NCI-H1694 treated with DMSO at 0.1 percent for 48 hours (cell line): ENCODE results near the gene HSD11B1L.

Experiments used
- DNase-seq: peaks from one replicate; lab custom pipeline; 2025; lab: John Stamatoyannopoulos, UW

The HSD11B1L gene, protein sequence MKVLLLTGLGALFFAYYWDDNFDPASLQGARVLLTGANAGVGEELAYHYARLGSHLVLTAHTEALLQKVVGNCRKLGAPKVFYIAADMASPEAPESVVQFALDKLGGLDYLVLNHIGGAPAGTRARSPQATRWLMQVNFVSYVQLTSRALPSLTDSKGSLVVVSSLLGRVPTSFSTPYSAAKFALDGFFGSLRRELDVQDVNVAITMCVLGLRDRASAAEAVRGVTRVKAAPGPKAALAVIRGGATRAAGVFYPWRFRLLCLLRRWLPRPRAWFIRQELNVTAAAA

DNA sequence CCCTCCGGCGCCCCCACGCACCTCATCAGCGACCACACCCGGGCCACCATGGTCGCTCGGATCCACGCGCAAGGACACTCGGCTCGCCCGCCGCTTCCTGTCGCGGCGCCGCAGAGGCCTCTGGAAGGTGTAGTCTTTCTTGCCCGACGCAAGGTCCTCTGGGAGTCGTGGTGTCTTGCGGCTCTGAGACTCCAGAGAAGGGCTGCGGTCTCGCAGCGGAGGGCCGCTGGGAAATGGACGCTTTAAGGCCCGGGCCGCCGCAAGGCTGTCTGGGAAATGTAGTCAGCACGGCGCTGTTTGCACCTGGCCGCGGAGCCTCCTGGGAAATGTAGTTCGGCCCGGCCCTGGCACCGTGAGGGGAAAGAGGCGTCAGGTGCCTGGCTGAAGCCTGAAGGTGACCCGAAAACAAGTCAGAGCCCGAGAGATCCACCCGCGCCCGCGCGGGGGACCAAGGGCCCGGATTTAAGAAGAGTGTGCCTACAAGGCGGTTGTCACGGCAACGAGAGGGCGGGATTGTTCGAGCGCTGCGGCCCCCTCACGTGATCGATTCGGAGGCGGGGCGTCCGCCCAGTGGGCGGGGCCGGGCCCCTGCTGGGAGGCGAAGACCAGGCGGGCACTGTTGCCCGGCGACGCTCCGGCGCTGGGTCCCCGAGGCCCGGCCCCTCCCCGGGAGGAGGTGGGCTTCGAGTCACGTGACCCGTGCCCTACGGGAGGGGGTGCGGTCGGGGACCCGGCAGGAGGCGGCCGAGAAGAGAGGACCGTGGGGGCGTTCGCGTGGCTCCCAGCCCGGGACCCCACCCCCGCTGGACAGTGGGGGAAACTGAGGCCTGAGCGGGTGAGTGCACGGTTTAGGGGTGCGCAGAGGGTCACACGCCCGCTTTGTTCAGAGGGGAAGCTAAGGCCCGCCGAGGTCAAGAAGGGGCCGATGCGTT, at the start of gene HSD11B1L, which contains the start of gene MICOS13:
HSD11B1L (plus strand) TSS at position 591 of the 932 bp plus-strand sequence. CDS start 3,806 bp downstream, outside the sequence.
MICOS13 (minus strand) TSS at position 80 of the 932 bp plus-strand sequence; CDS start at position 50, 30 bp downstream.
- peak; percentile 95 for DNase-seq

DNA sequence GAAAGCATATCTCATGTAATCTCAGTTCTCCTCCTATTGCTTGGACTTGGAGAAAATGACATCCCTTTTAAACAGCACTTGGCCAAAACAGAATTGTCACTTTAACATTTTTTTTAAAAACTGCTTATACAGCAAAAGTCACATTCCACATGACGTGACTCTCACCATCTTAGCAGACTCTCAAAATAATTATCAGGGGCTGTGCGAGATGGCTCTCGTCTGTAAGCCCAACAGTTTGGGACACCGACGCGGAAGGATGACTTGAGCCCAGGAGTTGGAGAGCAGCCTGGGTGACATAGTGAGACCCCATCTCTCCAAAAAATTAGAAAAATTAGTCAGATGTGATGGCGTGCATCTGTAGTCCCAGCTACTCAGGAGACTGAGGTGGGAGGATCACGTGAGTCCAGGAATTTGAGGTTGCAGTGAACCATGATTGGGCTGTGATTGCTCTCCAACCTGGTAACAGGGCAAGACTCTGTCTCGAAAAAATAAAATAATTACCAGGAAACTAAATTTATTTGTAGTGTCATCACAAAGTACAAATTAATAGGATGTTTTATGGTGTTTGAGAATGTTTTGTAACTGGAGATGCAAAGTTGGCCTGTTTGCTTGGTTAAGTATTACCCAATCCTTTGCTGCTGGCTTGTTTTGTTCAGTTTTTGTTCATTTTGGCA, 49.1 kb upstream of the HSD11B1L start:
- DNase-seq = no peak

DNA sequence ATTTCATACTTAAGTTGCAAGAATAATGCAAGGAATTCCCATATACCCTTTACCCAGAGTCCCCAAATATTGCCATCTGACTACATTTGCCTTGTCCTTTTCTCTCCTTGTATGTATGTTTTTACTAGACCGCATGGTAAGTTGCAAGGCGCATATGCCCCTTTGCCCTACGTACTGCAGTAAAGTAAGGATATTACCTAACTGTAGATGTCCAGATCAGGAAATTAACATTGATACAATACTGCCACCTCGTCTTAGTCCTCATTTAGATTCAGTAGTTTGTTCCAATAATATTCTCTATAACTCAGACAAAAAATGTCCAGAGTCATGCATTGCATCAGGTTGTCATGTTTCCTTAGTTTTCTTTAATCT, 48.6 kb upstream of the HSD11B1L start:
- DNase-seq = no peak

DNA sequence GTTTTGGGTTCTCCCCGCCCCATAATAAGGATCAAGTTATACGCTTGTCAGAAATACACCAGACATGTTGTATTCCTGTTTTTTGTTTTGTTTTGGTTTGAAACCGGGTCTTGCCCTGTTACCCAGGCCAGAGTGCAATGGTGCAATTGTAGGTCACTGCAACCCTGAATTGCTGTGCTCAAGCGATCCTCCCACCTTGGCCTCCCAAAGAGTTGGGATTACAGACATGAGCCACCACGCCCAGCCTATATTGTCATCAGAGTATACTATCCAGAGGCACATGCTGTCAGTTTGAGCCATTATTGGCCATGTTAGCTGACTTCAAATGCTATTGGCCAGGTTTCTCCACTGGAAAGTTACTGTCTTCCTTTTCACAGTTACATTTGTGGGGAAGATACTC, 48.2 kb upstream of the HSD11B1L start:
- DNase-seq = no peak

DNA sequence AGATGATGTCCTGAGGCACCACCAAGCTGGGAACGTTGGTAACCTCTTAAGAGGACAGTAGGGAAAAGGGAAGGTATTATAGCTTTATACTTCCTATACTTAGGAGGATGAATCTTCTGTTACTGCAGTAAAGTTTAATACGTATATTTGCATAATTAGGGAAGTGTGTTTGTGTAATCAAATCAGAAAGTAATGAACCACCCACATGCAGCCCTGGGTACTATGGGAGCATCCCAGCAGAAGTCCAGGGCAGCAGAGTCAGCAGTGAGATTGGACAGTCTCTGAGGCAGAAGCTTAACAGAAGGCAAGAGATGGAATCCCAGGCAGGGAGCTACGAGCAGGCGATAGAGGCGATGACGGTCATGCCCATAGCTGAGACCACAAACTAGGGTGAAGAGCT, 45.4 kb upstream of the HSD11B1L start:
- DNase-seq = no peak

DNA sequence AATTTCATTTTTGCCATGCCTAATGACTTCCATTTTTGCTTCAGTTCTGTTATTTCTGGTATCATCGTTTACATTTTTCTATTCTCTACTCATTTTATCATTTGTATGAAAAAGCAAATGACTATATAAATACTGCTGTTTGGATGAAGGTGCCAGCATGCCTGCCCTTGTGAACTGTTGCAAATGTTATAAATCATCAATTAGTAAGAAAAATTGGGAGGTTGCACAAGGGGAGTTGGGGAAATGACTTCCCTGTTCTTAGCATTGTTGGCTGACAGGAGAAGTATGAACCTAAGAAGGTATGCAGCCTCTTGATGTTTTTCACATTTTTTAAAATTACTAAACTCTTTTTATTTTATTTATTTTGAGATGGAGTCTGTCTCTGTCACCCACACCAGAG, 42.9 kb upstream of the HSD11B1L start:
- DNase-seq = no peak

DNA sequence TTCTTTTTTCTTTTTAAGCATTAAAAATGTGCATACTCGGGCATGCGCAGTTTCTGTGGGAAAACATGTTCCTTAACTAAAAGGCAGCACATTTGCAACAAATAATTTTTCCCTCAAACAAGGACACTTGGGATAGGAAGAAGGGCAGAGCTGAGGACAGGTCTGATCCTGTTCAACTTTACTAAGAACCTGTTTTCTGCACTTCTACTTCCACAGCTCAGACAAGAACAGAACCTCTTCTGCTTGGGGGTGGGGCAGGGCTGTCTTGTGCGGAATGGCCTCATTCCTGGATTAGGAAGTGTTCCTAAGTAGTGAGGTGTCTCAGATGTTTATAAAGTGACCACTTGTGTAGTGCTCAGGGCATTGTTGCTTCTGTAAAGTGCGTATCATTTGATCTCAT, 39.7 kb upstream of the HSD11B1L start:
- no peak for DNase-seq

DNA sequence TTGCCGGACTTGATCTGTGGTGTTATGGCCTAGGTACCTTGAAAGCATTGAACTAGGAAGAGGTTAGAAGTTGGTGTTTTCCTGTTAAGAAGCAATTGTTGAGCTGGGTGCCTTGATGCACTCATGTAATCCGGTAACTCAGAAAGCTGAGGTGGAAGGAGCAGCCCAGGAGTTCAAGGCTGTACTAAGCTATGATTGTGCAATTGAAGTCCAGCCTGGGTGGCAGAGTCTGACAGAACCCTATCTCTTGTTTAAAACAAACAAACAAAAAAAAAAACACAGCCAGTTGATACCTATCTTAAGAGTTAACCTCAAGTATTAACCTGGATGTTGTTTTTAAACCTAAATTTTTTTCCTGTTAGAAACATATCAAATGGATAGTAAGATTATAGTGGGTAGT, 38.6 kb upstream of the HSD11B1L start:
- no peak for DNase-seq

DNA sequence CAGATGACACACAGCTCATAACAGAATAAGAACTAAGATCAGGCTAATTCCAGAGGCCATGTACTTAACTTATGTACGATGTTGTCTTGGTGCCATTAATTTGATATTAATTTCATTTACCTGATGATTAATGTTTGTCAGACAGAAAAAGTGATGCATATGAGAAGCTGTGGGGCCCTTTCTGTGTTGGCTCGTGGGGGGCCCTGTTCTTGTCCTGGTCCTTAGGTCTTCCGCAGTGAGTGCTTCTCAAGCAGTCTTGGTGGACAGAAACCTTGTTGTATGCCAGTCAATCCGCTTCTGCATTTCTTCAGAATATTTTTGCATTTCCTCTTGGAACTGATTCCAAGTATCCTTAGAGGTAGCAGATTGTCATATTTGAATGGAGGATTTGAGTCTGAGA, 37.8 kb upstream of the HSD11B1L start:
- DNase-seq = no peak

DNA sequence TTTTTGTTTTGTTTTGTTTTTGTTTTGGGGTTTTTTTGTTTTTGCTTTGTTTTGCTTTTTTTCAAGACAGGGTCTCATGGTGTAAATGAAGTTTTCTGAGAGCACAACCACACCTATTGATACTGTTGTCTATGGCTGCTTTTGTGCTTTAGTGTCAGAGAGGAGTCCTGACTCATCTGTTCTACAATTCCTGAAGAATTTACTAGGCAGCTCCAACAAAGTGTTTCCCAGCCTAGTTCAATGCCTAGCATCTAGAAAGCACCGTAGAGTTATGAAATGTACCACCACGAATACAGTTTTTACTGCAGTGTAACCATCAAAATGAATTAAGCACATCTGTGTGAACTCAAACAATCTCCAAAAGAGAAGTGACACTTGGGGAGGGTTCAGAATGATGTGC, 36.8 kb upstream of the HSD11B1L start:
- DNase-seq = no peak

DNA sequence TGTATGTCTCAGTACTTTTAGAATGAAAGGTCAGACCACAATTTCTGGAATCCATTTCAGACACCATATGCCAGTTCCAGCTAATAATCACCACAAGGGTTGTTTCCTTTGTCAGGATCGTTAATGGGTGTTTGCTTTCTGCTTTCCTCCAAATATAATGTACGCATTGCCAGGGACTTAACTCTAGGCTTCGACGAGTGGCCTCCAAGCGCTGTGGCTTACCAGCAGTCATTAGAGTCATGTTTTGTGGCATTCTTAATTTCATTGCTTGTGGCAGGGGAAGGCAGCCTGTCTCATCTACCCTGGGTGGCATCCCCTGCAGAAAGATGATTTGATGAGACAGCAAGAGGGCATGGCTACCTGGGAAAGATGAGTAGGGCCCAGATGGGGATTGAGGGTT, 35.4 kb upstream of the HSD11B1L start:
- DNase-seq = no peak

DNA sequence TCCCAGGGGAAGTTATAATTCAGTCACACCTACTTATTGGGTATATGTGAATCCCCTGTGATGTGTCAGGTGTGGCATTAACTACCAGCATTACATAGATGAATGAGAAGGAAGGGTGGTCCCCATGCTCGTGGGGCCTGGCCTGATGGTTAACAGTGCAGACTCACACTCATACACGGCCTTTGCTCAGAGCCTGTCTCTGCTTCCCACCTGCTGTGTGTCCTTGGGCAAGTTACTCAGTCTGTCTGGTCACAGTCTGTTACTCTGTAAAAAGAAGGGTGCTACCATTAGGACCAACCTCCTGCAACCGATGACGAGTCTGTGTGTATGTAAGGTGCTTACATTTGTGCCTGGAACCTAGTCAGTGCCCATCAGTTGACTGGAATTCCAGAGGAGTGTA, 34.1 kb upstream of the HSD11B1L start:
- DNase-seq = no peak

DNA sequence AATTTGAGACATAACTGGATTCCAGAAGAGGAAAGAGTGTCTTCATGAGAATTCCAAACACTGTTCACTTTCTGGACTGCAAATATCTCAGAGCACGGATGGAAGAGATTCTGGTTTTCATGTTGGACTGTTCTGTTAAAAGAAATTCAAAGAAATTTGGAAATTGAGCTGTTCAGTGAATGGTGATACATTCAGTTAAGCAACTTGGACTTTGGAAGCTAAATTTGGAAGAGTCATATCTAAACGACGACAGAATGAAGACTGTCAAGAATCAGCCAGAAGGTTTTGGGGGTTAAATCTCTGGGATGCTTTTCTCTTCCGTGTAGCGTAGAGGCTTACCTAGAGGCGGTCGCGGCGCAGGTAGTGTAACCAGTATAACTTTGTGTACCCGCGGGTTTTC, 32.4 kb upstream of the HSD11B1L start:
- DNase-seq = no peak

DNA sequence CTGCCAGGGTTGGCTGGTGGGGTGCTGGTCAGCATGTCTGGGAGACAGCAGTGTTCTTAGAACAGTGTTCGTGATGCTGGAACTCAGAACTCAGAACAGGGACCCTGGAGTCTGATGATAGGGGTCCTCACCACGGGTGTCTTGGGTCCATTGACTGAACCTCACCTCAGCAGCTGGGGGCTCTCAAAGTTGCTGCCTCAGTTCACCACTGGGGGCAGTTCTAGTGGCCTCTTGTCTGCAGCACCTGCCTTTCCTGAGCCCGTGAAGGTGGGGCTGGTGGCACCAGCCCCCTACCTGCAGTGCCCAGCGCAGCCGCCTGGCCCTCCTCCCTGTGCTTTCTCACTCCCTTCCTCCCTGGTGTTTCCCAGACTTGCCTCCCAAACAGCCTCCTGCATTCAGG, 29.5 kb upstream of the HSD11B1L start:
- no peak for DNase-seq

DNA sequence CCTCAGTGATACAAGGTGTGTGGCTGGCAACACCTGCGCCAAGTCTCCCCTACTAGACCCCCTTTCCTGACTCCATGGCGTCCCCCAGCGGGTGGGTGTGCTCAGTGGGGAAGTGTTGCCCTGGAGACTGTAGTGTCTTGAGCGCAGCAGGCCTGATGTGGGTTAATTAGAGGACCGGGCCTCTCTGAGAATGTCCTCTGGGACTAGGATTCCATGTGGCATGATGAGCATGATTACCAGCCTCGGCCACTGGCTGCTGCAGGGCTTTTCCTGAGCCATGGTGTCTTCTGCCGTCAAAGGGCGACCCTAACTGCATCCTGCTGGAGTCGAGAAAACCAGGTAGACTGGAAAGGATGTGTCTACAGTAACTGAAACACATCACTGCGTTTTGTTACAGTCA, 28.6 kb upstream of the HSD11B1L start:
- DNase-seq = no peak

DNA sequence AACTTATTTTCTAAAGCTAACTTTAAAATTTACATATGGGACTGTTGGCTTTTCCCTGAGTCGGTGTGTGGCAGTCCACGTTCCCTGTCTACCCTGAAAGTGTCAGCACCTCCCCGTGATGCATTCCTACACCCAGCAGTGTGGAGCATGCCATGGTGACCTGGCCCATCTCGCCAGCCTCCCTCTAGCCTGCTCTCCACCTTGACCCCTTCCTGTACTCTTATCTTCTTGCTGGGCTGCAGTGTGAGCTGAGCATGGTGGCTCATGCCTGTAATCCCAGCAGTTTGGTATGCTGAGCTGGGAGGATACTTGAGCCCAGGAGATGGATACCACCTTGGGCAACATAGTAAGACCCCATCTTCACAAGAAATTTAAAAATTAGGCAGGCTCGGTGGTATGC, 25.9 kb upstream of the HSD11B1L start:
- DNase-seq = no peak

DNA sequence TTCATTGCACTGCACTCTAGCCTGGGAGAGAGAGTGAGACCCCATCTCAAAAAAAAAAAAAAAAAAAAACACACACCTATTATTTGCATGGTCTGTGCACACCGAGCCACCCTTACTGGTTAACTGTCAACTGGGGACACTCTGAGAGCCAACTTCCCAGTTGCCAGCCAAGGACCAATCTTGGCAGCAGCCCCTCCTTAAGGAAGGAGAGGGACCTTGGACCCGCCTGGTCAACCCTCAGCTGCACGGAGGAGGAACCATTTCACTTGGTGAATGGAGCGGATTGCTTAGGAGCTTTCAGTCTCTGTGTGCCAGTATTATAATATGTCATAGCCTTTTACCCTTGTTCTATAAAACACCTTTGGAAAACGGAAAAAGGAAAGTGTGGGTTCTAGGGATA, 25.4 kb upstream of the HSD11B1L start:
- DNase-seq = no peak

DNA sequence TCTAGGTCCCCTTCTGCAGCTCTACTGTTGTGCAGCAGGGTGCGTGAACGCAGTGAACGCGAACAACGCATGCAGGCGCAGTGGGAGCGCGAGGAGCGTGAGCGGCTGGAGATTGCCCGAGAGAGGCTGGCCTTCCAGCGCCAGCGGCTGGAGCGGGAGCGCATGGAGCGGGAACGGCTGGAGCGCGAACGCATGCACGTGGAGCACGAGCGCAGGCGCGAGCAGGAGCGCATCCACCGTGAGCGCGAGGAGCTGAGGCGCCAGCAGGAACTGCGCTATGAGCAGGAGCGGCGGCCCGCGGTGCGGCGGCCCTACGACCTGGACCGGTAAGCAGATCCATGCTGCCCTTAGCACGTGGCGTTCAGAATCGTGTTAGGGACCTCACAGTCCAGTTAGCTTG, 19.3 kb upstream of the HSD11B1L start:
- DNase-seq = no peak

DNA sequence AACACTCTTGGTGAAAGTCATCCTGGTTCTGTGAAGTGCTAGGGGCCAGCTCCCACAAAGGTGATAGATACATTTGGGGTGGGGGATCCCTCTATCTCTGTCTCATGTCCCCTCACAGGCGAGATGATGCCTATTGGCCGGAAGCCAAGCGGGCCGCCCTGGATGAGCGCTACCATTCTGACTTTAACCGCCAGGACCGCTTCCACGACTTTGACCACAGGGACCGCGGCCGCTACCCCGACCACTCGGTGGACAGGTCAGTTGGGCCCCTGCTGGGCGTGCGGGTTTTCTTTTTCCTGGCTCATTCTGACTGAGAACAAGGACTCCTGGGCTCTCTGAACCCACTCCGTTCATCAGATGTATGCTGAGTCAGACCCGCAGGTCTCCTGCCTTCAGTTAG, 16.9 kb upstream of the HSD11B1L start:
- no peak for DNase-seq

DNA sequence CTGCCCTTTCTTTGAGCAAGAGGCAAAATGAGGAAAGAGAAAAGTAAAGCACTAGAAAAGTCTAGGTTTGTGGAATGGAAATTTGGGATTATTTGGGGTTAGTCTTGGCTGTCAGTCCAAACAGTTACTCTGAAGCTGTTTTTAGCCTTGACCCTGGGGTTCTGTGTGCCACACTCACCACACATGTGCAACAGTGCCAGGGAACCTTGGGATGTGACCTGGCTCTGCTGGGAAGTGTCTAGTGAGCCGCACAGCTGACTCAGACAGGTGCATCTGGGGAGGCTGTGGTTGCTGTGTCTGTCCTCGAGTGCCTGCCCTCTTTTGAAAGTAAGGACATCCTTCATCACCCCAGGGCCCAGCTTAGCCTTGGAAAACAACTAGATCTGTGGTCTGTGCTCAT, 16.3 kb upstream of the HSD11B1L start:
- DNase-seq = no peak

DNA sequence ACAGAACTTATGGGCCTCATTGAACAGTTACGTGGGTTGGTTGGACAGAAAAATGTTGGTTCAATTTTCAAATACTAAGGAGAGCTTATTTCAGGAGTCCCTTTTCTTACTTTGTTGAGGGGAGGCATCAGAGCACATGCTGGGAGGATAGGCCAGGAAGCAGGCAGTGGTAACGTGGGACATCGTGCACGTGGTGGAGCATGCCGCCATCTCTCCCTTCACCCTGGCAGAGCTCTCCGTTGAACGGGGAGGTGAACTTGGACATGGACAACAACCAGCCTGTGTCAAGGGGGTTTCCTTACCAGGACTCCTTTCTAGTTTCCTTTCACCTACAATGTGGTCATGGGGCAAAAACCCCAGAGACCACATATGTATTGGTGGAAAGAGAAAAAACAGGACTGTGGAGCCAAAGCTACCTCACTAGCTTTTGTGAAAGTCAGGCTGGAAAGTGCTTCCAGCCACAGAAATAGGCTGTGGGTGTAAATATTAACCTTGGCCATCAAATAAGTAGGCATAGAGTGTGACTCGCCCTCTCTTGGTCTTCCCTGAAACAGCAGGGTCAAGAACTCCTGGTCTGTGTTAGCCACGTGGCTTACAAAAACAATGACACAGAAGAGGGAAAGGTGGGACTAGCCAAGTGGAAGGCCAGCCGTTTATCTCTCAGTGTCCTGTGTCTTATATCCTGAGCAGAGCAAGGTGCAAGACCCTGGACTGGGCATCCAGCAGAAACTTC, 14.9 kb upstream of the HSD11B1L start:
- no peak for DNase-seq
